Stimulated activated CD4-positive, alpha-beta T cell treated with anti-CD3 and anti-CD28 coated beads, Interleukin-1b, Interleukin-23, amount 100 ng/mL, for 1 hour (primary cell): ENCODE data around the gene ZNF235.
"Not testable (repeated sequence)": the region's sequence is repeated elsewhere in the genome, so short reads cannot be mapped to it uniquely, and the experiment has no call there.

Experiments used
- DNase-seq, 2 donors: peaks; one replicate each; pipeline ENCODE4 v3.0.0-alpha.2; 2020; ENCODE audit warnings: low read depth in 2 of 2

ZNF235 gene

DNA sequence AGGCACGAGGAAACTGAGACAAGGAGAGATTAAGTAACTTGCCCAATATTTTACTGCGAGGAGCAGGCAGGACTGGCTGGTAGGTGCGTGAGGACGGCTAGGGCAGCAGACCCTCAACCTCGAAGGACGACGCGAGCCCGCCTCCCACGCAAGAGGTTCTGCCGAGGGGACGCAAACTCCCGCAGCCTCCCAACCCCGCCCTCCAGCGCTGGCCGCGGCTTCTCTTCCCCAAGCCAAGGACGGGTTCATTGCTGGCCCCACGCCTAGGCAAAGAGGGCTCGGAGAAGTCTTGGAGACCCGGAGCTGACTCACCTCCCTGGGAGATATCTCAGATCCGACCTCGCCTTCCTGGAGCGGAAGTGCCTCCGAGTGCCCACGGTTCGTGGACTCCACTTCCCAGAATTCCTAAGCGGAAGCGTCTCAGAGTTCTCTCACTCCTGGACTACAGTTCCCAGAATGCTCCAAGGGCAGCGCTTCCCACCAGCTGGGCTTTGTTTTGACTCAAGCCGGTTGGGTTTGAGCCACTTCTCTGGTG is at the start of gene ZNF235:
TSS of gene ZNF235 (minus strand) at position 367 of the 535 bp plus-strand sequence. CDS start 1,621 bp downstream, outside the sequence.
- DNase-seq: peak; percentile 15 to 41

DNA sequence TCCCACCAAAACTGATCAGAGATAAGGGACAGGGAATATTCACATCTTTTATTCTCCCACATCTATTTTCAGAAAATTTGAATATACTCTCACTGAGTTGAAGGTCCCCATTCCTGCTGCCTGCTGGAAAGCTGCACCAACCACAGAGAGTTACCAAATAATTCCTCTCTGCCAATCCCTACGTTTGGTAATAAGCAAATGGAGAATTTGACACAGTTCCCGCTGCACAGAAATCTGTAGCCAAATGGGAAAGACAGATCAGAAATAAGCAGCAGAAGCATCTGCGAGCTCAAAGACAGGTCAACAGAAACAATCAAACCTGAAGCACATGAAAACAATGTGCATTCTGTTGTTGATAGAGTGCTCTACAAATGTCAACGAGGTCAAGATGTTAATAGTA is 41.7 kb upstream of the ZNF235 start:
- DNase-seq: no peak

DNA sequence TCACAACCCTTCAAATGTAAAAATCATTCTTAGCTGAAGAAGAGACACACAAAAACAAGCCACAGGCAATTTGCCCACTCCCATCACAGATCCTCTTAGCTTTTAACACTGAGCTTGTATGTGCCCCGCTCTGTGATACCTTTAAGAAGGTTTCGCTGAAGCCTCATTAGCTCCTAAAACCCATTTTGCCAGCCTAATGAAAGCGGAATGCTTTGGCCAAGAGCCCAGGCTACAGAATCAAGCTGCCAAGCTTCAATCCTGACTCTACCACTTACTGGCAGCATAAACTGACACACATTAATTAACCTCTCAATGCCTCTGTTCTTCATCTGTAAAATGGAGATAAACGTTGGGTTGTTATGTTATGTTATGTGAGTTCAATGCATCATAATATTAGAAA is 41.1 kb upstream of the ZNF235 start:
- DNase-seq: no peak

- no peak for DNase-seq
These were observed 39.4 kb upstream of the ZNF235 start for GRCh38 chr19:44344255-44344654.

DNA sequence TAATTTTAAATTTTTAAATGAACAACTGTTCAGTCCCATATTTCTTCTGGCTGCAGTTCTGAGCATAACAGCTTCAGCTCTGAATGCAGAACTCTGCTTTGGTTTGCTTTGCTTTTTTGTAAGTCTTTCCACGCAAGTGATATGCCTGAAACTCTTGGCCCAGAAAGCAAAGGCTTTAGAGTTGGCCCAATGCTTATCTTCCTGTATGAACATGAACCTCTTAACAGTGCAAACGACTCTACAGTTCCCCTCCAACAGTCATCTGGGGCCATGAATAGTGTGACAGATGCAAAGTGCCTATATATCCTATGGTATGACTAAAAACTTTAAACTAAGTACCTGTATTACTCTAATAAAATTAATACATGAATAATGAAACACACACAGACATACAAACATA is 37.0 kb upstream of the ZNF235 start:
- DNase-seq: no peak

DNA sequence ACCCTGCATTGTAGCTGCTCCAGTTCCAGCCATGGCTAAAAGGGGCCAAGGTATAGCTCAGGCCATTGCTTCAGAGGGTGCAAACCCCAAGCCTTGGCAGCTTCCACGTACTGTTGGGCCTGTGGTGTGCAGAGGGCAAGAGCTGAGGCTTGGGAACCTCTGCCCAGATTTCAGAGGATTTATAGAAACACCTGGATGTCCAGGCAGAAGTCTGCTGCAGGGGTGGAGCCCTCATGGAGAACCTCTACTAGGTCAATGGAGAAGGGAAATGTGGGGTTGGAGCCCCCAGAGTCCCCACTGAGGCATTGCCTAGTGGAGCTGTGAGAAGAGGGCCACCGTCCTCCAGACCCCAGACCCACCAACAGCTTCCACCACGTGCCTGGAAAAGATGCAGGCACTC is 29.8 kb upstream of the ZNF235 start:
- not testable (repeated sequence) for DNase-seq

DNA sequence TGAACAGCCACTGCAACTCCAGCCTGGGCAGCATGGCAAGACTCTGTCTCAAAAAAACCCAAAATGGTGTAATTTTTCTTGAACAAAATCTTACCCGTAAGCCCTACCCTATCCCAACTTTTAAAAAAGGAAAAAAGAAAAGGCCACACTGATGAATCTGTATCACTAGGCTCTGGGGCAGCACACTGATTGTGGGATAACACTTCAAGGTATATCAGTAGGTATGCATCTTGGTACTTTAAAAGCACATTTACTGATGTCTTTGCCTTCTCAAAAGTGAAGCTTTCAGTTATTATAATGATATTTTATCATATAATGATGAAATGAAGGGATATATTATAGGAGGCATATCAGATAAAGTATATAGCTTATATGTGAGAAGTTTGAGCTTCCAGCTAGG is 27.3 kb upstream of the ZNF235 start:
- no peak for DNase-seq

DNA sequence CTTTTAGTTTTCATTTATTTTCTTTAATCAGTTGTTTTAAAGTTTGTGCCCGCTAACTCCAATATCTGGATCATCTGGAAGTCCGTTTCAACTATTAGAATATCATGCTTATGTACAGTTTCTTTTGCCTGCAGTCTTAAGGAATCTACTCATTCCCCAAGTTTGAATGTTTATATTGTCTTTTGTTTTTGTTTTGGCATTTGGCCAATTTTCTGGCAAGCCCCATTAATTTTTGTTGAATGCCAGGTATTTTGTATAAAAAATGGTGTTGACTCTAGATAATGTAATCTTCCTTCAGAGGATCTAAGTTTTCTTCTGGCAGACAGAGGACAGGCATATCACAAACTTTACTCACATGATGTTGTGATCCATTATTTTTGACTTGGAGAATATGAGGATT is 11.1 kb upstream of the ZNF235 start:
- no peak for DNase-seq

- DNase-seq: no peak
These were observed 8.4 kb upstream of the ZNF235 start for GRCh38 chr19:44313231-44313630.

GRCh38 chr19:44308011-44308410 is 3.2 kb upstream of the ZNF235 start:
- no peak for DNase-seq

DNA sequence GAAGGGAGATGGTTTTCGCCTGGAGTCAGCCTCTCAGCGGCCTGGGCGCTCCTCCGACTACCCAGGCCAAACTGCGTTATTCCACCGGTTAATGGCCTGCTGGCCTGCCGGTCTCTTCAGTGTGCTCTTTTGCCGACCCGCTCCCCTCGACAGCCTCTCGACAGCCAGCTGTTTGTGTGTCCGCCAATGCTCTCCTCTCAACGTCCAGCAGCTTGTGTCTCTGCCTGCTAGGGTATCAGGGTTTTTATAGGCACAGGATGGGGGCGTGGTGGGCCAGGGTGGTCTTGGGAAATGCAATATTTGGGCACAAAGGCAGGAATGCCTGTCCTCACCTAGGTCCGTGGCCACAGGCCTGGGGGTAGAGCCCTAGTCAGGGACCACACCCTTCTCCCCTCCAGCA is 1.5 kb upstream of the ZNF235 start:
- no peak for DNase-seq

DNA sequence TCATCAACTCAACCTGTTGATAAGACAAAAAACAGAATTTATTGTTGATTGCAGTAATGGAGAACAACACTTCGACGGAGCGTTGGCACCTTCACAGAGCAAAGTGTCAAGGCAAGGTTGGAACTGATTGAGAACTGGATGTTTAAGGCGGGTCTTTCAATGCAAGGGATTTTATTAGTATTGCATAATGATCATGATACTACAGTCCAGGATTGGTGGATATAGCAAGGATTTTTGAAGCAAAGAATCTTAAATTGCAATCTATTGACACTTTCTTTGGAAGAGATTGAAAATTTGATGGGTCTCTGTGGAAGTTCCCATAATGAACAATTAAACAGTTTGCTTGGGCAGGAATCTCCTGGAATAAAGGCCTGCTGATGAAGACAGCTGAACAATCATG is 632 bp upstream of the ZNF235 start:
- DNase-seq: no peak

- DNase-seq: no peak
These were observed 753 bp downstream of the ZNF235 start for GRCh38 chr19:44303976-44304568.

DNA sequence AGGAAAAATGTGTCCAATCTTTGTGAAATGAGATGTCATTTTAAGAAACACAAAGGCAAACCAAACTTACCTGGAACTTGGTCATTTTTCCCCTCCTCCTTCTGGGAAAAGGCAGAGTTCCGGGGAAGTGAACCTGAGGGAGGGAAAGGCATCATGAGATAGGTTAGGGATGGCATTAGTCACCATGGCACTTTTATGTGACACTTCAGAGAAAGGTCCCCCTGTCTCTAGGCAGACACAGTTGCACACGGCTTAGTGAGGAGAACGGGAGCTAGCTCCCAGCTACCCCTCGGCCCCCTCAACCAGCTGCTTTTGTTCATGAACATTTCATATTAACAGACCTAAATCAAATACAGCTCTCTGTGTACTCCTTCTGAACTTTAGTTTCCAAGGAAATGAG is 1.5 kb downstream of the ZNF235 start:
- no peak for DNase-seq

- DNase-seq: no peak
These were observed 19.9 kb downstream of the ZNF235 start for GRCh38 chr19:44284968-44285367.

- DNase-seq: no peak
These were observed 22.0 kb downstream of the ZNF235 start for GRCh38 chr19:44282846-44283245.

GRCh38 chr19:44280916-44281315 is 23.9 kb downstream of the ZNF235 start:
- DNase-seq: no peak

DNA sequence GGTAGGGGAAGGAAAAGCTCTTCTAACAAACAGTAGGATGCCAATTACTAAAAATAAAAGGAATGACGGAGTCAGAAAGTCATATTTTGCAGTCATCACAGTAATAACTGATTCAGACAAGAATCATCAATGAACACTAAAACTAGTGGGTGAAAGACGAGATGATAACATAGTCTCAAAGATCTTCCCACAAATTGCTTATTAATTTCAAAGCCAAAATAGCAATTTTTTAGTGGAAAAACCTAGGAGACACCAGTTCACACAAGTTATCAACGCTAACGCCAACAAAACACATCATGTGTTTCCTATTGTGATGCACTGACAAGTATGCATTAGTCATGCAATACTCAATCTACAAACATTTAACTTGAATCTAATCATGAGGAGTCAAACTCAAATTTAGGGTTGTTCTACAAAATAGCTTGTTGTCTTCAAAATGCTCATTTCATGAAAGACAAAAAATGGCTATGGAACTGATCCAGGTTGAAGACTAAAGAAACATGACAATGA is 26.6 kb downstream of the ZNF235 start:
- DNase-seq: no peak

GRCh38 chr19:44277331-44277730 is 27.5 kb downstream of the ZNF235 start:
- DNase-seq: no peak

DNA sequence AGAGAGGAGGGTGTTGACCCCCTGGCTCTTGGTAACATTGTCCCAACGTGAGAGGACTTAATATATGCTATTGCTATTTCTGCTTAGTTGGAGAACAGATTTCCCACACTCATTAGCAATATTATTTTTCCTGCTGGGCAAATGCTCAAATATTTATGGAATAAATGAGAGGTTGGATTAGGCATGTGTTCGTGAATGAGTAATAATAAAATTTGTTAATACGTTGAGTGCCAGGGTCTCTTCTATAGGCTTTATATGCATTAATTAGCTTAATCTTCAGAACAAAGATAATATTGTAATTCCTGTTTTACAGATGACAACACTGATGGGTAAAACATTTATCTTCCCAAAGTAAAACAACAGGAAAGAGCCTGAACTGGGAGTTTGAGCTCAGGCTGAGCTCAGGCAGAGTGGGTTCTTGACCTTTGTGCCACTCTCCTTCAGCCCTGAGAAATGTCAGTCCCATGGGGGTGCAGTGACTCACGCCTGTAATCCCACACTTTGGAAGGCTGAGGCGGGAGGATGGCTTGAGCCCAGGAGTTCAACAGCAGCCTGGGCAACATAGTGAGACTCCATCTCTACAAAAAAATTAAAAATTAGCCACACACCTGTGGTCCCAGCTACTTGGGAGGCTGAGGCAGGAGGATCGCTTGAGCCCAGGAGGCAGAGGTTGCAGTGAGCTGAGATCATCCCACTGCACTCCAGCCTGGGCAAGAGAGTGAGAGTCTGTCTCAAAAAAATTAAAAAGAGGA is 44.0 kb downstream of the ZNF235 start:
- no peak for DNase-seq

DNA sequence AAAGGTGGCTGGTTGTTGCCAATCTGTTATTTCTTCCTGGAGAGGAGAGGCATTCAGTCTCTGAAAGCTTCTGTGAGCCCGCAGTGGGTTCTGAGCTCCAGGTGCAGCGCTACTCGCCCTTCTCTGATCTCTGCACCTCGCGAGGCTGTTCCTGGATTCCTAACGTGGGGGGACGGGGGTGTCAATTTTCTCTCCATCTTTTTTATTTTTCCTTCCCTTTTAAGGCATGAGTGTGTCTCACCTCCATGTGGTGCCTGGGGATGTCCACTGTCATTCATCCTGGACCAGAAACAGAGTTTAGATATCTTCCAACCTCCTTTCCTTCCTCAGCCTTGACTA is 44.5 kb downstream of the ZNF235 start:
- no peak for DNase-seq

- DNase-seq: no peak
These were observed 45.9 kb downstream of the ZNF235 start for GRCh38 chr19:44258835-44259413.

- no peak for DNase-seq
These were observed 46.7 kb downstream of the ZNF235 start for GRCh38 chr19:44258136-44258535.
